ENCODE measurements around the gene NRP2. TPM values are rescaled to one million over a fixed set of nuclear protein-coding genes. Genes with fewer than 3 reads are reported as not detected.
A peak's percentile ranks its signal among the peaks of the same experiment; 100 is the strongest.

NRP2 gene
- total RNA-seq, 1 experiment from 2014 or later = 10.3 TPM

- ChIA-PET CTCF (interaction anchor here (0.5 to 1.1 kb wide), 4 partner anchors 9 to 179 kb away, joined by 3 read pairs; no protein-coding TSS in a partner anchor), POLR2A (interaction anchor here (1.2 kb wide), 1 partner anchor 87 kb away, joined by 3 read pairs; the partner anchor contains the start of gene NRP2)
- intact Hi-C loops (cut with micrococcal nuclease) = loop anchor here (5.0 kb wide), 2 partner anchors 87 to 118 kb away; partner anchors contain the start of gene NRP2
- H3K27ac Mint-ChIP-seq (ENCODE audit: low read depth, unreplicated experiment) = peak overlapping the region; percentile 53
- BruUV-seq (replicated peaks) = no TSS peak
- peak; percentile 65 for DNase-seq (ENCODE audit: unreplicated experiment)
- no peak for TF ChIP-seq CTCF (IDR thresholded peaks at IDR 0.05; ENCODE audit: unreplicated experiment)
- H3K27me3 Mint-ChIP-seq (ENCODE audit: insufficient read depth, unreplicated experiment) = no peaks in the 10 kb centered on the region
- H3K4me3 Mint-ChIP-seq (ENCODE audit: unreplicated experiment) = no peak overlapping the region
- H3K4me1 Mint-ChIP-seq (ENCODE audit: insufficient read depth, unreplicated experiment) = peaks cover 19% of the 10 kb centered on the region
- no peaks in the 10 kb centered on the region for H3K9me3 Mint-ChIP-seq (ENCODE audit: unreplicated experiment)
- H3K36me3 Mint-ChIP-seq (ENCODE audit: insufficient read depth, unreplicated experiment) = peaks cover 7% of the 10 kb centered on the region
These were observed 87.2 kb downstream of the NRP2 start for GRCh38 chr2:205769495-205769850.

- CTCF ChIA-PET = interaction anchor here (0.5 to 1.1 kb wide), 4 partner anchors 43 to 178 kb away, joined by 3 read pairs; no protein-coding TSS in a partner anchor
- DNase-seq (ENCODE audit: unreplicated experiment) = peak; percentile 9
- no peaks in the 10 kb centered on the region for H3K27me3 Mint-ChIP-seq (ENCODE audit: insufficient read depth, unreplicated experiment)
- H3K36me3 Mint-ChIP-seq (ENCODE audit: insufficient read depth, unreplicated experiment) = peaks cover 7% of the 10 kb centered on the region
- no TSS peak for BruUV-seq (replicated peaks)
- peak overlapping the region; percentile 53 for H3K27ac Mint-ChIP-seq (ENCODE audit: low read depth, unreplicated experiment)
- H3K9me3 Mint-ChIP-seq (ENCODE audit: unreplicated experiment) = no peaks in the 10 kb centered on the region
- H3K4me1 Mint-ChIP-seq (ENCODE audit: insufficient read depth, unreplicated experiment) = peaks cover 19% of the 10 kb centered on the region
- POLR2A ChIA-PET = interaction anchor here (1.2 kb wide), 1 partner anchor 87 kb away, joined by 3 read pairs; the partner anchor contains the start of gene NRP2
- TF ChIP-seq CTCF (IDR thresholded peaks at IDR 0.05; ENCODE audit: unreplicated experiment) = no peak
- intact Hi-C loops (cut with micrococcal nuclease) = loop anchor here (5.0 kb wide), 2 partner anchors 88 to 117 kb away; partner anchors contain the start of gene NRP2
- no peak overlapping the region for H3K4me3 Mint-ChIP-seq (ENCODE audit: unreplicated experiment)
These were observed 87.6 kb downstream of the NRP2 start for GRCh38 chr2:205769879-205770278.

GRCh38 chr2:205770577-205770976, 88.3 kb downstream of the NRP2 start:
- no peak for DNase-seq (ENCODE audit: unreplicated experiment)
- Mint-ChIP-seq H3K4me1 (ENCODE audit: insufficient read depth, unreplicated experiment) (peaks cover 25% of the 10 kb centered on the region), H3K4me3 (ENCODE audit: unreplicated experiment) (no peak overlapping the region), H3K36me3 (ENCODE audit: insufficient read depth, unreplicated experiment) (peaks cover 7% of the 10 kb centered on the region), H3K9me3 (ENCODE audit: unreplicated experiment) (no peaks in the 10 kb centered on the region), H3K27ac (ENCODE audit: low read depth, unreplicated experiment) (no peak overlapping the region), H3K27me3 (ENCODE audit: insufficient read depth, unreplicated experiment) (no peaks in the 10 kb centered on the region)
- intact Hi-C loops (cut with micrococcal nuclease) = no loop called here
- CTCF ChIA-PET = interaction anchor here (1.1 kb wide), 1 partner anchor 178 kb away, joined by 3 read pairs; no protein-coding TSS in a partner anchor
- TF ChIP-seq CTCF (IDR thresholded peaks at IDR 0.05; ENCODE audit: unreplicated experiment) = no peak
- POLR2A ChIA-PET = interaction anchor here (0.6 to 1.2 kb wide), 2 partner anchors 88 kb away, joined by 3 read pairs; partner anchors contain the start of gene NRP2
- no TSS peak for BruUV-seq (replicated peaks)

- POLR2A ChIA-PET = interaction anchor here (0.6 kb wide), 1 partner anchor 88 kb away, joined by 3 read pairs; no protein-coding TSS in a partner anchor
- intact Hi-C loops (cut with micrococcal nuclease) = no loop called here
- Mint-ChIP-seq H3K27ac (ENCODE audit: low read depth, unreplicated experiment) (no peak overlapping the region), H3K4me1 (ENCODE audit: insufficient read depth, unreplicated experiment) (peaks cover 26% of the 10 kb centered on the region), H3K9me3 (ENCODE audit: unreplicated experiment) (no peaks in the 10 kb centered on the region), H3K36me3 (ENCODE audit: insufficient read depth, unreplicated experiment) (peaks cover 7% of the 10 kb centered on the region), H3K27me3 (ENCODE audit: insufficient read depth, unreplicated experiment) (no peaks in the 10 kb centered on the region), H3K4me3 (ENCODE audit: unreplicated experiment) (no peak overlapping the region)
- BruUV-seq (replicated peaks) = no TSS peak
- TF ChIP-seq CTCF (IDR thresholded peaks at IDR 0.05; ENCODE audit: unreplicated experiment) = no peak
- no peak for DNase-seq (ENCODE audit: unreplicated experiment)
- CTCF ChIA-PET = no interaction called here
These were observed 88.7 kb downstream of the NRP2 start for GRCh38 chr2:205771031-205771430.

All from MCF 10A (cell line).